ENCODE results near the gene CRYBA2. TPM values are rescaled to one million over a fixed set of nuclear protein-coding genes. Genes with fewer than 3 reads are reported as not detected.

The CRYBA2 gene
- total RNA-seq, 1 donor, result not detected

DNA sequence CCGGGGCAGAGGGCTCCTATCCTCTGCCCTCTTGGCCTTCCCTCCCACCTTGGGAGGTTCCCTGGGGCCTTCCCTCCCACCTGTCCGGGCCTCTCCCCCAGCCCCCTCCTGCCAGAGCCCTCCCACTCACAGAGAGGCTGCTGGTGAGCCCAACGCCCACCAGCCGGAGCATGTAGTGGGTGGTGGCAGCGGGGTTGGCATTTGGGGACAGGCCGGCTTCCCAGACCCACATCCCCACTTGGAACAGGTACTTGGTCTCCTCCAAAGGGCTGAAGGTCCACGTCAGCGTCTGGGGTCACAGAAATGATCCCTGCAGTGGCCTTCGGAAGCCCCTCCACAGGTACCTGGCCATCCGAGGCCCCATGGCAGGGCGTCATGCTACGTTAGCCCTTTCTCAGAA lies 28.8 kb upstream of the CRYBA2 start:
- no peaks in the 10 kb centered on the region for H3K4me1 ChIP-seq (ENCODE audit: insufficient read depth, low read length)
- DNase-seq (ENCODE audit: insufficient read length, low spot score, missing footprints), result no peak
- H3K36me3 ChIP-seq (ENCODE audit: insufficient read depth, low read length), result no peaks in the 10 kb centered on the region
- H2AFZ ChIP-seq (ENCODE audit: low read length), result no peak overlapping the region
- H3K9me3 ChIP-seq (ENCODE audit: low read depth, low read length), result no peaks in the 10 kb centered on the region
- no peaks in the 10 kb centered on the region for H3K79me2 ChIP-seq (ENCODE audit: insufficient read depth, low read length)
- H3K4me3 ChIP-seq (ENCODE audit: insufficient read depth, low read length), result no peak overlapping the region
- TF ChIP-seq, protein P1, sequence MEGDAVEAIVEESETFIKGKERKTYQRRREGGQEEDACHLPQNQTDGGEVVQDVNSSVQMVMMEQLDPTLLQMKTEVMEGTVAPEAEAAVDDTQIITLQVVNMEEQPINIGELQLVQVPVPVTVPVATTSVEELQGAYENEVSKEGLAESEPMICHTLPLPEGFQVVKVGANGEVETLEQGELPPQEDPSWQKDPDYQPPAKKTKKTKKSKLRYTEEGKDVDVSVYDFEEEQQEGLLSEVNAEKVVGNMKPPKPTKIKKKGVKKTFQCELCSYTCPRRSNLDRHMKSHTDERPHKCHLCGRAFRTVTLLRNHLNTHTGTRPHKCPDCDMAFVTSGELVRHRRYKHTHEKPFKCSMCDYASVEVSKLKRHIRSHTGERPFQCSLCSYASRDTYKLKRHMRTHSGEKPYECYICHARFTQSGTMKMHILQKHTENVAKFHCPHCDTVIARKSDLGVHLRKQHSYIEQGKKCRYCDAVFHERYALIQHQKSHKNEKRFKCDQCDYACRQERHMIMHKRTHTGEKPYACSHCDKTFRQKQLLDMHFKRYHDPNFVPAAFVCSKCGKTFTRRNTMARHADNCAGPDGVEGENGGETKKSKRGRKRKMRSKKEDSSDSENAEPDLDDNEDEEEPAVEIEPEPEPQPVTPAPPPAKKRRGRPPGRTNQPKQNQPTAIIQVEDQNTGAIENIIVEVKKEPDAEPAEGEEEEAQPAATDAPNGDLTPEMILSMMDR (IDR thresholded peaks at IDR 0.05; ENCODE audit: extremely low read depth, low read depth, low read length), result no peak
- H4K20me1 ChIP-seq (ENCODE audit: insufficient read depth, low read length), result no peaks in the 10 kb centered on the region
- H3K27me3 ChIP-seq (ENCODE audit: insufficient read depth, low read length), result peaks cover 29% of the 10 kb centered on the region
- H3K27ac ChIP-seq (ENCODE audit: low read depth, low read length), result no peak overlapping the region
- no peak overlapping the region for H3K4me2 ChIP-seq (ENCODE audit: insufficient read depth, low read length)

DNA sequence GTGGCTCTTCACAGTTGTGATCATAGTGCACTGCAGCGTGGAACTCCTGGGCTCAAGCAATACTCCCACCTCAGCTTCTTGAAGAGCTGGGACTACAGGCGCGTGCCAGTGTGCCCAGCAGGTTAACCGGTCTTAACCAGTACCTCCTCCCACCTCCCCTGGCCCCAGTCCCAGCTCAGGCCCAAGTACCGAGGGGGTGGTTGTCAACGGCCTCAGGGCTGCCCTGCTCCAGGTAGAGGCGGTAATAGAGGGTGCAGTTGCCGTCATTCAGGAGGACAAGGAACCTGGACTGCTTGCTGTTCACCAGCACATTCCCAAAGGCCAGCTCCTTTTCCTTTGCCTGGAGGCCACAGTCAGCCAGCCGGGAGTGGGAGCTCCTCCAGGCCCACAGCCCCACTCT lies 28.4 kb upstream of the CRYBA2 start:
- peaks cover 33% of the 10 kb centered on the region for H3K27me3 ChIP-seq (ENCODE audit: insufficient read depth, low read length)

DNA sequence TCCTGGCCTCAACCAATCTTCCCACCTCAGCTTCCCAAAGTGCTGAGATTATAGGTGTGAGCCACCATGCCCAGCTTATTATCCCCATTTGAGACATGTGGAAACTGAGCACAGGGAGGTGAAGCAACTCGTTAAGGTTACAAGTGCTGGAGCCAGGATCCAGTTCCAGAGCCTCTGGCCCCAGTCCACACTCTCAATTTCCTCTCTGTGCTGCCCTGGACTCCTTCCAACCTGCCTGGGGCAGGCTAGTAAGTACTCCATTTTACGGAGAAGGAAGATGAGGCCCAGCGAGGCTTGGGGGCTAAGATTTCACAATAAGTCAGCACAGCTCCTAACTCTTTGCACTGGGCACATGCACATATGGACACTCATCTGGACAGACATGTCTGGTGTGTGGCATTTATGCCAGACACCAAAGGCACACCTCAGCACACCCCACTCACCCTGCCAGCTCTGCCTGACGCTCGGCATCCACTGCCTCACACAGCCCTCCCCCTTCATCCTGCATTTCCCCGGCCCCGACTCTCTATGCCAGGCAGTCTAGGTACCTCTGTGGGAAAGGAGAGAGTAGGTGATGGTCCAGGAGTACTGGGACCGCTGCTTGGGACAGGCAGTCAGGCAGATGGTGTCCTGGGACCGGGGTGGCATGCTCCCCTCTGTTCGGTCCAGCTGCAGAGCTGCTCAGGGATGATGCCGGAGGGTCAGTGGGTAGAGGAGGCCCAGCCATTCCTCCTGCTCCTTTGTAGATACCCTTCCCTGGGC lies 27.6 kb upstream of the CRYBA2 start:
- H3K79me2 ChIP-seq (ENCODE audit: insufficient read depth, low read length), result no peaks in the 10 kb centered on the region
- no peaks in the 10 kb centered on the region for H3K9me3 ChIP-seq (ENCODE audit: low read depth, low read length)
- no peak overlapping the region for H2AFZ ChIP-seq (ENCODE audit: low read length)
- H4K20me1 ChIP-seq (ENCODE audit: insufficient read depth, low read length), result no peaks in the 10 kb centered on the region
- TF ChIP-seq, protein P1 (IDR thresholded peaks at IDR 0.05; ENCODE audit: extremely low read depth, low read depth, low read length), result no peak
- peaks cover 34% of the 10 kb centered on the region for H3K27me3 ChIP-seq (ENCODE audit: insufficient read depth, low read length)
- no peaks in the 10 kb centered on the region for H3K4me1 ChIP-seq (ENCODE audit: insufficient read depth, low read length)
- no peak overlapping the region for H3K27ac ChIP-seq (ENCODE audit: low read depth, low read length)
- peak; percentile 58 for DNase-seq (ENCODE audit: insufficient read length, low spot score, missing footprints)
- no peaks in the 10 kb centered on the region for H3K36me3 ChIP-seq (ENCODE audit: insufficient read depth, low read length)
- no peak overlapping the region for H3K4me2 ChIP-seq (ENCODE audit: insufficient read depth, low read length)
- no peak overlapping the region for H3K4me3 ChIP-seq (ENCODE audit: insufficient read depth, low read length)

More for the DNA sequence above, 28.4 kb upstream of the CRYBA2 start:
- DNase-seq (ENCODE audit: insufficient read length, low spot score, missing footprints), result peak; percentile 22
- H3K4me1 ChIP-seq (ENCODE audit: insufficient read depth, low read length), result no peaks in the 10 kb centered on the region
- H3K36me3 ChIP-seq (ENCODE audit: insufficient read depth, low read length), result no peaks in the 10 kb centered on the region
- TF ChIP-seq, protein P1 (IDR thresholded peaks at IDR 0.05; ENCODE audit: extremely low read depth, low read depth, low read length), result no peak
- no peak overlapping the region for H3K4me2 ChIP-seq (ENCODE audit: insufficient read depth, low read length)
- H3K9me3 ChIP-seq (ENCODE audit: low read depth, low read length), result no peaks in the 10 kb centered on the region
- no peak overlapping the region for H3K27ac ChIP-seq (ENCODE audit: low read depth, low read length)
- no peaks in the 10 kb centered on the region for H3K79me2 ChIP-seq (ENCODE audit: insufficient read depth, low read length)
- H3K4me3 ChIP-seq (ENCODE audit: insufficient read depth, low read length), result no peak overlapping the region
- no peaks in the 10 kb centered on the region for H4K20me1 ChIP-seq (ENCODE audit: insufficient read depth, low read length)
- H2AFZ ChIP-seq (ENCODE audit: low read length), result no peak overlapping the region

DNA sequence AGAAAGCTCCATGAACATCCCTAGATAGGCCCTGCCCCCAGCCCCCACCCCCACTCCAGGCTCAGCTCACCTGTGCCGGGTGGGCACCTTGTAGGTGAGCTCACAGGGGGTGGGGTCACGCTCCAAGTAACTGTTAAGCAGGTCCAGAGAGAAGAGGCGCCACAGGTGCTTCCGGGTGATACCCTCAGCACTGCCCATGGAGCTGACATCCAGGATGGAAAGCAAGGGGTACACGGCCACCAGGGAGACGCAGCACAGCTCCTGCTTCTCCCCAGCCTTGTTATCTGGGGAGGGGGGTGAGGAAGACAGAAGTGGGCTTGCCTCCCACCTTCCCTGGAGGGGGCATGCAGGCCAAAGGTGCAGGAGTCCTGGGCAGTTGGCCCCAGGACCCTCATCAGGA lies 26.2 kb upstream of the CRYBA2 start:
- DNase-seq (ENCODE audit: insufficient read length, low spot score, missing footprints), result peak; percentile 62
- Histone ChIP-seq H3K4me1 (ENCODE audit: insufficient read depth, low read length) (no peaks in the 10 kb centered on the region), H3K4me2 (ENCODE audit: insufficient read depth, low read length) (no peak overlapping the region), H3K27ac (ENCODE audit: low read depth, low read length) (no peak overlapping the region), H4K20me1 (ENCODE audit: insufficient read depth, low read length) (no peaks in the 10 kb centered on the region), H2AFZ (ENCODE audit: low read length) (no peak overlapping the region), H3K79me2 (ENCODE audit: insufficient read depth, low read length) (no peaks in the 10 kb centered on the region), H3K9me3 (ENCODE audit: low read depth, low read length) (no peaks in the 10 kb centered on the region), H3K4me3 (ENCODE audit: insufficient read depth, low read length) (no peak overlapping the region), H3K36me3 (ENCODE audit: insufficient read depth, low read length) (no peaks in the 10 kb centered on the region), H3K27me3 (ENCODE audit: insufficient read depth, low read length) (peaks cover 30% of the 10 kb centered on the region)
- TF ChIP-seq, protein P1 (IDR thresholded peaks at IDR 0.05; ENCODE audit: extremely low read depth, low read depth, low read length), result no peak
